Prostate gland (tissue), 2 donors: ENCODE measurements around the gene MXRA8.

Experiments
- POLR2A ChIP-seq: fragments of 450-650 bp; IDR thresholded peaks from one replicate; pipeline ENCODE4 v1.6.1; 2016; ENCODE audit warnings: antibody characterized with exemption, mild to moderate bottlenecking
- POLR2AphosphoS5 ChIP-seq: sonication (generic); formaldehyde crosslinking; IDR thresholded peaks from one replicate; pipeline ENCODE4 v1.6.1; 2017; ENCODE audit warnings: antibody characterized with exemption
- TF ChIP-seq, protein P1 (sequence below), 4 experiments: fragments of 200-600 bp in 2 of 4; fragments of 450-650 bp in 2 of 4; sonication (generic) in 2 of 4; IDR thresholded peaks; 1 replicate in 3 of 4; 2 replicates in 1 of 4; pipeline ENCODE4 v1.5.1; 2016 to 2019; ENCODE audit warnings: antibody characterized with exemption in 4 of 4, mild to moderate bottlenecking in 2 of 4, moderate library complexity in 2 of 4

DNA sequence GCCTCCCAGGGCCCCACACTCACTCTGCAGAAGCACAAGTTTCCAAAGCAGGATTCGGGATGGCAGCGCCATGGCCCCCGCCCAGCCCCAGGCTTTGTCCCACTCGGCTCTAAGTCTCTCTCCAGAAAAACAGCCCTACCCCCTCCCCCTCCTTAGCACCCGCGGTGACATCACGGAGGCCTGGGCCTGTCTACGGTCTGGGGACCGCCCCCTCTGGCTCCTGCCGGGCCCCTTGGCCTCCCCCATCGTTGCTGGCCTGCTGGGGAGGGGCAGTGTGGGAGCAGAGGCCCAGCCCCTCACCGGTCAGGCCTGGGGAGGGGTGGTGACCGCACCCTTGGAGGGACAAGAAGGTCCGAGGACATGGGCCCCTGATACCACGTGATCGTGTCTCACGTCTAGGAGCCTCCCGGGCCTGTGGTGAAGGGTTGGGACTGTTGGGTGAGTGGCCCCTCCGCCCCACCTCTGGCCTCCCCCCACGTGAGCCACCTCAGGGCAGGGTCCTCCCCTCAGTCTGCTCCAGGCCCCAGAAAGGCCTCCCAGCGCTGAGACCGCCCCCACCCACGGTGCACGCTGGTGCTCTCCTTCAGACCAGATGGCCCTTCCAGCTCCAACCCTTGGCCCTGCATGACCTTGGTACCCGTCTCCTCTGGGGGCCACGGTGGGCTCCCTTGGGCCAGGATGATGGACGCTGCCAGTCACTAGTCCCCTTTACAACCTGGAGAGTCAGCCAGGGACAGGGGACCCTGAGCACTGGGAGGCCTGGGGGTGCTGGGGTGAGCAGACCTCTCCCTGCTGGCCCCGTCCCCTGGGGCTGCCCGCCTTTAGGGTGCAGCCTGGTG, at the start of gene MXRA8:
- TF ChIP-seq, protein P1, sequence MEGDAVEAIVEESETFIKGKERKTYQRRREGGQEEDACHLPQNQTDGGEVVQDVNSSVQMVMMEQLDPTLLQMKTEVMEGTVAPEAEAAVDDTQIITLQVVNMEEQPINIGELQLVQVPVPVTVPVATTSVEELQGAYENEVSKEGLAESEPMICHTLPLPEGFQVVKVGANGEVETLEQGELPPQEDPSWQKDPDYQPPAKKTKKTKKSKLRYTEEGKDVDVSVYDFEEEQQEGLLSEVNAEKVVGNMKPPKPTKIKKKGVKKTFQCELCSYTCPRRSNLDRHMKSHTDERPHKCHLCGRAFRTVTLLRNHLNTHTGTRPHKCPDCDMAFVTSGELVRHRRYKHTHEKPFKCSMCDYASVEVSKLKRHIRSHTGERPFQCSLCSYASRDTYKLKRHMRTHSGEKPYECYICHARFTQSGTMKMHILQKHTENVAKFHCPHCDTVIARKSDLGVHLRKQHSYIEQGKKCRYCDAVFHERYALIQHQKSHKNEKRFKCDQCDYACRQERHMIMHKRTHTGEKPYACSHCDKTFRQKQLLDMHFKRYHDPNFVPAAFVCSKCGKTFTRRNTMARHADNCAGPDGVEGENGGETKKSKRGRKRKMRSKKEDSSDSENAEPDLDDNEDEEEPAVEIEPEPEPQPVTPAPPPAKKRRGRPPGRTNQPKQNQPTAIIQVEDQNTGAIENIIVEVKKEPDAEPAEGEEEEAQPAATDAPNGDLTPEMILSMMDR (IDR thresholded peaks at IDR 0.05): no peak
- no peak for TF ChIP-seq POLR2AphosphoS5
- TF ChIP-seq POLR2A: no peak
